Measurements from ENCODE around the gene ABCG8. TPM values are rescaled to one million over a fixed set of nuclear protein-coding genes. Genes with fewer than 3 reads are reported as not detected.

ABCG8 gene
- total and polyA plus RNA-seq, 9 of the 15 experiments (the other 6 are each of a cell fraction or from before 2014, with no cell fraction given): not detected

GRCh38 chr2:43846140-43846793 lies 7.5 kb downstream of the ABCG8 start (continued):
- TF ChIP-seq ZMIZ1 (IDR thresholded peaks at IDR 0.05; ENCODE audit: low read depth in 2 of 2, low read length in 2 of 2) (no peak), RBM34 (IDR thresholded peaks at IDR 0.05; ENCODE audit: borderline replicate concordance, insufficient read depth, low read length) (no peak), CXXC5 (CRISPR knock-in tag; IDR thresholded peaks at IDR 0.05) (no peak), FOXA1 (IDR thresholded peaks at IDR 0.05; ENCODE audit: borderline replicate concordance) (no peak), RHOXF2B (CRISPR knock-in tag; conservative IDR thresholded peaks at IDR 0.05) (no peak), ZBTB7A (IDR thresholded peaks at IDR 0.05; ENCODE audit: borderline replicate concordance, control insufficient read depth, low read depth, low read length) (no peak), FOXJ2 (tag; IDR thresholded peaks at IDR 0.05) (no peak), ZNF316 (IDR thresholded peaks at IDR 0.05) (no peak), RBM25 (IDR thresholded peaks at IDR 0.05; ENCODE audit: low read depth, low read length, severe bottlenecking) (no peak)
- TF ChIP-seq, protein P1, sequence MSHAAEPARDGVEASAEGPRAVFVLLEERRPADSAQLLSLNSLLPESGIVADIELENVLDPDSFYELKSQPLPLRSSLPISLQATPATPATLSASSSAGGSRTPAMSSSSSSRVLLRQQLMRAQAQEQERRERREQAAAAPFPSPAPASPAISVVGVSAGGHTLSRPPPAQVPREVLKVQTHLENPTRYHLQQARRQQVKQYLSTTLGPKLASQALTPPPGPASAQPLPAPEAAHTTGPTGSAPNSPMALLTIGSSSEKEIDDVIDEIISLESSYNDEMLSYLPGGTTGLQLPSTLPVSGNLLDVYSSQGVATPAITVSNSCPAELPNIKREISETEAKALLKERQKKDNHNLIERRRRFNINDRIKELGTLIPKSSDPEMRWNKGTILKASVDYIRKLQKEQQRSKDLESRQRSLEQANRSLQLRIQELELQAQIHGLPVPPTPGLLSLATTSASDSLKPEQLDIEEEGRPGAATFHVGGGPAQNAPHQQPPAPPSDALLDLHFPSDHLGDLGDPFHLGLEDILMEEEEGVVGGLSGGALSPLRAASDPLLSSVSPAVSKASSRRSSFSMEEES (CRISPR knock-in tag; IDR thresholded peaks at IDR 0.05): no peak

All from K562 (cell line).